ENCODE measurements around the gene ZNF530. TPM values are rescaled to one million over a fixed set of nuclear protein-coding genes. Genes with fewer than 3 reads are reported as not detected.

The ZNF530 gene
- total RNA-seq (2021; ENCODE audit: unreplicated experiment) (3.8 TPM), Bru-seq, nascent RNA (percentile 52 among the genes with signal in this experiment), BruChase-seq, experiment 1, labeled RNA remaining after a 6-hour chase (percentile 39 among the genes with signal in this experiment), BruChase-seq, experiment 2, labeled RNA remaining after a 2-hour chase (percentile 54 among the genes with signal in this experiment)
- polyA plus RNA-seq (2012): 1.2 and 2.4 TPM in 2 replicates
- long read RNA-seq, partial matches to known transcripts: 0 of 6 reads
- long read RNA-seq, other reads (novel, unspliced or antisense): 3 of 6 reads

GRCh38 chr19:57599761-57600383, at the start of gene ZNF530:
TSS of gene ZNF530 (plus strand) at chr19:57599885. CDS start at chr19:57604346, 4,461 bp downstream.
- ATAC-seq: peak; percentile 97
- DNase-seq (ENCODE audit: low read depth, low spot score): peak; percentile 88
- Histone ChIP-seq H3K9me2 (ENCODE audit: insufficient read depth) (no peaks in the 10 kb centered on the region), H4K20me1 (ENCODE audit: insufficient read depth) (no peaks in the 10 kb centered on the region), H3K9ac (ENCODE audit: low read length) (peak within 1 kb of the TSS; percentile 34; the same call in 1 of the 2 replicates), H3K36me3 (ENCODE audit: control insufficient read depth in 1 of 2, insufficient read depth in 2 of 2, low read length in 2 of 2) (no peaks in the 10 kb centered on the region), H3K4me3 (replicated peaks in 1 of 2; ENCODE audit: low read depth in 1 of 2, low read length in 2 of 2) (peak within 1 kb of the TSS; percentile 73 to 74), H3K9me3 (ENCODE audit: control insufficient read depth in 1 of 2, insufficient read depth in 1 of 2, low read depth in 1 of 2, low read length in 2 of 2) (peaks cover 0 to 12% of the 10 kb centered on the region in 2 experiments; a peak in 1 of 4 replicates), H3K79me2 (ENCODE audit: insufficient read depth, low read length) (no peaks in the 10 kb centered on the region), H3K27me3 (ENCODE audit: insufficient read depth, low read length) (no peaks in the 10 kb centered on the region), H3K4me2 (ENCODE audit: low read length) (peak within 1 kb of the TSS; percentile 82), H2AFZ (ENCODE audit: low read depth, low read length, poor library complexity, severe bottlenecking) (peak within 1 kb of the TSS; percentile 29), H3K4me1 (ENCODE audit: control insufficient read depth in 1 of 2, insufficient read depth in 2 of 2, low read length in 2 of 2) (peaks cover 2 to 6% of the 10 kb centered on the region in 2 experiments; a peak in 1 of 4 replicates), H3K27ac (ENCODE audit: low read depth, low read length) (no peak within 1 kb of the TSS)
- TF ChIP-seq SRF (IDR thresholded peaks at IDR 0.05; ENCODE audit: low read depth) (no peak), ZBTB33 (IDR thresholded peaks at IDR 0.05; ENCODE audit: extremely low read depth, insufficient replicate concordance, low read length) (no peak), YY1 (IDR thresholded peaks at IDR 0.05; ENCODE audit: extremely low read depth, insufficient replicate concordance, low read depth, low read length) (peak; percentile 17), SP1 (IDR thresholded peaks at IDR 0.05; ENCODE audit: low read depth) (peak; percentile 51; the same call in 1 of the 2 replicates), CEBPB (IDR thresholded peaks at IDR 0.05; ENCODE audit: low read depth) (no peak), ZFX (IDR thresholded peaks at IDR 0.05) (no peak), EZH2phosphoT487 (IDR thresholded peaks at IDR 0.05; ENCODE audit: borderline replicate concordance) (no peak), ELF1 (IDR thresholded peaks at IDR 0.05; ENCODE audit: borderline replicate concordance, low read depth) (0 out of 2 replicates have a peak, but pooled peaks have one; percentile 37), MAX (IDR thresholded peaks at IDR 0.05) (0 out of 2 replicates have a peak, but pooled peaks have one; percentile 18), POLR2A (IDR thresholded peaks at IDR 0.05; ENCODE audit: borderline replicate concordance, extremely low read depth, insufficient read depth, insufficient read length) (no peak), POLR2AphosphoS5 (IDR thresholded peaks at IDR 0.05; ENCODE audit: low read depth, low read length) (peak; percentile 65)
- TF ChIP-seq, protein P1, sequence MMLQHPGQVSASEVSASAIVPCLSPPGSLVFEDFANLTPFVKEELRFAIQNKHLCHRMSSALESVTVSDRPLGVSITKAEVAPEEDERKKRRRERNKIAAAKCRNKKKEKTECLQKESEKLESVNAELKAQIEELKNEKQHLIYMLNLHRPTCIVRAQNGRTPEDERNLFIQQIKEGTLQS (IDR thresholded peaks at IDR 0.05): no peak
- POLR2A ChIA-PET: no interaction called here
- RAD21 ChIA-PET (ENCODE audit: low non-redundant PET in 1 of 2, low total read pairs in 2 of 2, uncharacterized antibody in 2 of 2, unreplicated experiment in 2 of 2): no interaction called here
- CTCF ChIA-PET: no interaction called here
- intact Hi-C loops (cut with micrococcal nuclease): loop anchor here (1.0 kb wide), 1 partner anchor 21 kb away; no protein-coding TSS in a partner anchor
- no TSS peak for BruUV-seq (replicated peaks)

Data from HCT116 (cell line).